GM12892 (cell line): ENCODE data around the gene TAF10.

Source experiments
- DNase-seq: peaks from one replicate; pipeline ENCODE4 v3.0.0; 2011; ENCODE audit not compliant: insufficient read length
- FAIRE-seq: peaks from 2 replicates; lab custom pipeline; 2011; peaks lifted over from hg19 to GRCh38; lab: Jason Lieb, UNC
- POLR2A ChIP-seq: IDR thresholded peaks from 2 replicates; pipeline ENCODE4 v1.6.1; 2011; ENCODE audit warnings: low read depth, low read length, control low read depth
- POLR2AphosphoS5 ChIP-seq: IDR thresholded peaks from 2 replicates; pipeline ENCODE4 v1.6.1; 2011; ENCODE audit warnings: low read depth, low read length, control low read depth
- TAF1 ChIP-seq: IDR thresholded peaks from 2 replicates; pipeline ENCODE4 v1.6.1; 2011; ENCODE audit warnings: low read depth, mild to moderate bottlenecking, control low read depth, low read length, borderline replicate concordance

TAF10 gene

DNA sequence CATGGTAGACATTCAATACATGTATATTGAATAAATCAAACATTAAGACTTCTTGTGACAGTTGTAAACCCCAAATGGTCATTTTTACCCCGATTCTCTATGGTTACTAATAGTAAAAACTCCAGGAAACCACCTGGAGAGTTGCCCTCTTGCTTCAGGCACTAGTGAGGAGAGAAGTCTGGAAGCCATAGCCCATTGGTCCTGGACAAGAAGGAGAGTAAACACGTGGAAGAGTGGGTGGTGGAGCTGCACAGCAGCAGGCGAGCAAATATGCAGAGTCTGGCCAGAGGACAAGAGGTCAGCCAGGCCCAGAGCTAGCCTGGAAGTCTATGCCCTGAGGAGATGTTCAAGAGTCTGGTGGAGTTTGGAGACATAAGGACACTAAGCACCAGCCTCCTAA is 25.9 kb upstream of the TAF10 start:
- FAIRE-seq (no peak), DNase-seq (no peak)
- TF ChIP-seq POLR2A (no peak), POLR2AphosphoS5 (no peak), TAF1 (no peak)

DNA sequence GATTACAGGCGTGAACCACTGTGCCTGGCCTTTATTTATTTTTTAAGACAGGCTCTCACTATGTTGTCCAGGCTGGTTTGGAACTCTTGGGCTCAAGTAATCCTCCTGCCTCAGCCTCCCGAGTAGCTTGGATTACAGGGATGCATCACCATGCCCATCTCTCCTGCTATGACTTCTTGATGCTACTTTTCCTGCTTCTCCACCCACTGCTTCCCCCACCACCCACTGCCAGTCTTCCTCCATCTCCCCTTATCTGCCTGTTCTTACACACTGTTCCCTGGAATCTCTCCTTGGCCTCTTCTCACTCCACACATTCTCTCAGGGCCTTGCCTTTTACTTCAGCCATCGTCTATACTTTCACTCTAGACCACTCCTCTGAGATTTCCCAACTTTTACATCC is 24.5 kb upstream of the TAF10 start:
- DNase-seq (no peak), FAIRE-seq (no peak)
- TF ChIP-seq POLR2A (no peak), TAF1 (no peak), POLR2AphosphoS5 (no peak)

DNA sequence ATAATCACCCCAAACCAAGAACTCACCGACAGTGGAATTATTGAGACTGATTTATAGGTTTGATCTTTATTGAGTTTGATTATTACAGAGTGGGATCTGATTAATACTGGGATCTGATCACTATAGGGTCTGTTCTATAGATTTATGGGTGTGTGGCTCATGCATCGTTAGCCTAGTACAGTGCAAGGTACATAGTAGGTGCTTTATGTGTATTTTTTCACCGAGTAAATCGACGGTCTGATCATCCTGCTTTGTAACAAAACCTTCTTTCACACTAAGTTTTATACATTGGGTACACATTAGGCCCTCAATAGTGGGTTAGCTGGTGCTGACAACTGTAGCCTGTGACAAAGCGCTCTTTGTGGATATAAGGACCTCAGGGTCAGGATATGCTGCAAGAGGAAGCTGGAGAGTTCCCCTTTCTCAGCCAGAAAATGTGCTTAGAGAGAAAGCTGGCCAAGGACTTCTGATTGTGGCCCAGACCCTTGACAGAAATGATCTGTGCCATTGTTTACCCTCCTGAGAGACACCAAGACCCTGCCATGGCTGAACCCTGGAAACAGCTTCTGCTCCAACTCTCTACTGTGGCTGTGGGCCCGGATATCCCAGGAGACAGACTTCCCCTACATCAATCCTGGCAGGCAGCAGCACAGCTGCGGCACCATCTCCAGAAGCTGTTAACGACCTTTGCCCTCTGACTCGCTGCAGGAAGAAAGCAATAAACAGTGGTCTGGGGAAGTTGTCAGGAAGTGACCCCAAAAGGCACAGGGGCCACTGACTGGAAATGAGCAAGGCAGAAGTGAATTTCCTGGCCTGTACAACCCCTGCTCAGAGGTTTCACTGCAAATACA is 23.3 kb upstream of the TAF10 start:
- FAIRE-seq: peak; percentile 75
- no peak for TF ChIP-seq TAF1
- no peak for TF ChIP-seq POLR2A
- TF ChIP-seq POLR2AphosphoS5: no peak
- DNase-seq: no peak

DNA sequence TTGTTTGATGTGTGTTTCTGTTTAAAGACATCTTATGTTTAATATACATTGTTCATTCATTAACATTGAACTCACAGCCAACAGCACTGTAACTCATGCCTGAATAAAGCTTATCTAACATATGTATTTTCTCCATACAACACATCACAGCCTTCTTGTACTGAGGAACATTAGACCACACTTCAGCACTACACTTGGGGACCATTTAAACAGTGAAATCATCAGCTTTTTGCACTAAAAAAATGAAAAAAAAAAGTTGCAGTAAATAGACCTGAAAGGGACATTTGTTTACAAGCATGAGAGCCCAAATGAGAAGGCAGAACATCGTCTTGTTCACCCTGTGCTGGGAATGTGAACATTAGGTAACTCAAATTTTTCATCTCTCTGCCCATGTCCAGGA is 22.5 kb upstream of the TAF10 start:
- TF ChIP-seq POLR2AphosphoS5 (no peak), POLR2A (no peak), TAF1 (no peak)
- FAIRE-seq (no peak), DNase-seq (no peak)

DNA sequence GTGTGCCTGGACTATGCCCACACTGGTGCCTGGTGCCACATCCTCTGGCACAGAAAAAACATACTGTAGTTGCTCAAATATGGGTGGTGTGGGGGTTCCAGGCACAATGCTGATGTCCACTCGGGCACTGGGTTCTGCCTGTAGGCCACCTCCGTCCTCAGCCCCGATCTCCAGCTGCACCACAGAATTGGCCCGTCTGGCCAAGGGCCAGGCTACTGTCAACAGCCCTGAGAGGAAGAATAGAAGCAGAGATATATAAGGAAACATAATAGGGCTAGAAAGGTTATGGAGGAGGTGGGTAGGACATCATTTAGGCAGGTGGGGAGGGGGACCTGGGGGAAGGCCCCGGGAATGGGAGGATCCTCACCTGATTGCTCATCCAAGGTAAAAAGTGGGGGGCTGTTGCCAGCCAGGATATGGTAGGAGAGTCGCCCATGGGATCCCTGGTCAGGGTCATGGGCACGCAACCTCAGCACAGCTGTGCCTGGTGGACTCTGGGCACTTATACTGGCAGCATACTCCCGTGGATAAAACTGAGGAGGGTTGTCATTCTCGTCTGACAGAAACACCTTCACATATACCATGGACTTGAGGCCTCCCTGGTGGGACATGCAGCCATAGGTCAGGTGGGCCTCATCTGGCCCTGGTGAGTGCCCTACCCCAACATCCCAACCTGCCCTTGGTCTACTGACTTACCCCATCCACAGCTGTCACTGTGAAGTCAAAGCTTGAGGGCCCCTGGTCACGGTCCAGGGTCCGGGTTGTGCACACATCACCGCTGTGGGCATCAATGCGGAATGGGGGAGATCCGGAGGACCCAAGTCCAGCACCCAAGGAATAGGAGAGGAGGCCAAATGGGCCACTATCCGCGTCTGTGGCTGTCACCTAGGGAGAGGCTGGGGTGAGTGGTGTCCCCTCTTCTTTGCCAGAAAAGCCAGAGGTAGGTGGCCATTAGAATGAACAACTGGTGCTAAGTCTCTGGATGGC is 21.7 kb upstream of the TAF10 start:
- DNase-seq (no peak), FAIRE-seq (peak; percentile 51)
- TF ChIP-seq POLR2A (no peak), TAF1 (no peak)

DNA sequence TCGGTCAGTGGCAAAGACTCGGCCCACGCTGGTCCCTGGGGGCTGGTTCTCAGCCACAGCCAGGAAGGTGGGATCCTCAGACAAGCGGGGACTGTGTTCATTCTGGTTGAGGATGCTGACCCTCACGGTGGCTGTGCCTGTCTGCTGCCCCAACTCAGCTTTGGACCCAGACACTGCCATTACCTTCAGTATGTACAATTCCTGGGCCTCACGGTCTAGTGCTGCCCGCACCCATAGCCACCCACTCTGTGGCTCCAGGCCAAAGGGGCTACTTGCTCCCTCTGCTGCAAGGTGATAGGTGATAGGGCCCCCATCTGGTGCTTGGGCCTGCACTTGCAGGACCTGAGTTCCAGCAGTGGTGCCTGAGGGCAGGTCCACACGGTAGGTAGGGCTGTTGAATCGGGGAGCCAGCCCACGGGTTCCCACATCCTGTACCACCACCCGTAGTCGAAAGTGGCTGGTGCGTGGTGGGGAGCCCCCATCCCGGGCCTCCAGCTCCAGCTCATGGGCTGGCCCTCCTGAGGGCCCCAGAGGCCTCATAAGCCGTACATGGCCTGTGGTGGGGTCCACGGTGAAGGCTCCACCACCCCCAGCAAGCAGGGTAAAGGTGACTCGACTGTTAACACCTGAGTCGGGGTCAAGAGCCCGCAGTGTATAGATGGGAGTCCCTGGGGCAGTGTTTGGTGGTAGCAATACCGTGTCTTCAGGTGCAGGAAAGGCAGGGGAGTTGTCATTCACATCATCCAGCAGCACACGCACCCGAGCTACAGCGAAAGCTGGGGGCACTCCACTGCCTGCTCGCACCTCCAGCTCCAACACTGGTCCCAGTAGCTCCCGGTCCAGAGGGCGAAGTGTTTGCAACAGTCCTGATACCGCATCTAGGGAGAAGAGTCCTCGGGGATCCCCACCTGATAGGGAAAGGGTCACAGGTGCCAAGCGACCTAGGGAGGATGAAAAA is 20.4 kb upstream of the TAF10 start:
- no peak for TF ChIP-seq TAF1
- no peak for TF ChIP-seq POLR2A
- TF ChIP-seq POLR2AphosphoS5: no peak
- DNase-seq (no peak), FAIRE-seq (no peak)

DNA sequence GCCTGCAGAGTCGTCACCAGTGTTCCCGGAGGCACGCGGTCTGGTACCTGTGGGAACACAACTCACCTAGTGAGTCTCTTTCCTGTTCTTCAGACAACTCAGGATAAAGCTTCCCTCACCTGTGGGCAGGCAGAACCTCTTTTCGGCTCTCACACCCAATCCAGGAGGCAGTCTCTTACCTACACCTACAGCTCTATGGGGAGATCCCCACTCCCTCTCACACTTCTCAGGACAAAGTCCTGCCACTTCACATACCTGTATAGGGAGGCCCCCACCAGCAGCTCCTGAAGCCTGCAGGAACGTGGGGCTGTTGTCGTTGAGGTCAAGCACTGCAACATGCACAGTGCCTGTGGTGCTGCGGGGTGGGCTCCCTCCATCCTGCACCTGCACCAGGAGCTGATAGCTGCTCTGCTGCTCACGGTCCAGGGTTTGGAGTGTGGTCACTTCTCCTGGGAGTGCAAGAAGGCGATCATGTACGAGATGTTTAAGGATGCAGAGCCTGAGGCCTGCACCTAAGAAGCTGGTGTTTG is 19.4 kb upstream of the TAF10 start:
- no peak for DNase-seq
- no peak for FAIRE-seq
- no peak for TF ChIP-seq POLR2AphosphoS5
- TF ChIP-seq TAF1: no peak
- TF ChIP-seq POLR2A: no peak

DNA sequence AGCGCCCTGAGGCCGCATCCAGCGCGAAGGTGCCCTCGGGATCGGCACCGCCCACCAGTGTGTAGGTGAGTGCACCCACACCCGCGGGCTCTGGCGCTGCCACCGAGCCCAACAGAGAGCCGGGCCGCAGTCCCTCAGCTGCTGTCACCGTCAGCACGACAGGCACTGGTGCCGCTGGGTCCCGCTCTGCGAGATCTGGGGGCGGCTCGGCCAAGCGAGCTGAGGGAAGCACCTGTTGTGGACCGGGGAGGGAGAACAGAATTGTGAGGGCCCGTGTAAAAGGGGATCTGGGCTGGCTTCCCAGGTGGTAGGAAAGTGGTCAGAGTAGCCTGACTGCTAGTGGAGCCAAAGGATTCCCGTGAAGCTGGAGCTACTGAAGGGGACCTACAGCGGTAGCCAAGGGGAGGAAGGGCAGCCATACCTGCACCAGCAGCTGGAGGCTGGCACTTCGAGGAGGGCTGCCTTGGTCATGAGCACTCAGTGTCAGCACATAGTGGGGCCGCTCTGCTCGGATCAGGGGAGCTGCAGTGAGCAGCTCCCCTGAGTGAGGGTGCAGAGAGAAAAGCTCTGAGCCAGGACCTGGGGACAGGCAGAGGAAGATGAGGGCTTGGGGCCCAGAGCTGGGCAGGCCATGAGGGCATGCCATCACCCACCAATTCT is 18.7 kb upstream of the TAF10 start:
- DNase-seq (no peak), FAIRE-seq (no peak)
- no peak for TF ChIP-seq POLR2A
- TF ChIP-seq TAF1: no peak
- no peak for TF ChIP-seq POLR2AphosphoS5

DNA sequence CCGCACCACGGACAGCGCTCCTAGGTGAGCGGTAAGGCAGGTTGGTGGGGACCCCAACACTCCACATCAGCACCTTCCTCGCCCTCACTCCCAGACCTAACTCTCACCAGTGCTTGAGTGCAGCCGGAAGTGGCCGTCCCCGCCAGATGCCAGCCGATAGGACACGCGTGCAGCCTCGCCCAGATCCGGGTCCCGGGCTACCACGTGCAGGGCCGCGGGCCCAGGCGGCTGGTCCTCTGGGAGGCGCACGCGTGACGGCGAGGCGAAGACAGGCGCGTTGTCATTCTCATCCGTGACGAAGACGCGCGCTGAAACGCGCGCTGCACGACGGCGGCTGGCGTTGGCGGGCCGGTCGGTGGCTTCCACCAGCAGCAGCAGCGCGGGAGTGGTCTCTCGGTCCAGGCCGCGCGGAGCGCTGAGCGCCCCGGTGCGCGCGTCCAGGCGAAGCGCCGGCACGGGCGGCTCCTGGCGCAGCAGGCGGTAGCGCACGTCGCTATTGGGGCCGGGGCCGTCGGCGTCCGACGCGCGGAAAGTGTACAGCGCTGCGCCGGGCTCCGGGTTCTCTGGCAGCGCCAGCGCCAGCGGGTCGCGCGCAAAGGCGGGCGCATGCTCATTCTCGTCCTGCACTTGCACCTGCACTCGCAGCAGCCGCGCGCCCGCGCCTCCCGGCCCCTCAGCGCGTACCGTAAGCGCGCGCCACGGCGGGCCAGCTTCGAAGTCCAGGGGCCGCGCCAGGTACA is 18.0 kb upstream of the TAF10 start:
- DNase-seq: no peak
- TF ChIP-seq POLR2AphosphoS5 (no peak), TAF1 (no peak)
- no peak for FAIRE-seq
